WTC11 (cell line): ENCODE results near the gene ZFP42. TPM values are rescaled to one million over a fixed set of nuclear protein-coding genes. Genes with fewer than 3 reads are reported as not detected.

Experiments
- ATAC-seq: fragments of 200-7000 bp; cut with Tn5 transposase; 2 replicates; pipeline ENCODE4 v1.10.0; 2021; ENCODE audit warnings: mild to moderate bottlenecking, moderate library complexity
- Bru-seq: library from RNA; stranded (reverse); fragments of 400-500 nt; gene quantifications from one replicate; lab custom pipeline; 2021; lab: Mats Ljungman, UMichigan
- CTCF ChIA-PET: fragments of 300-600 bp; sonication (Branson Sonifier 250); formaldehyde crosslinking; loops from one replicate; lab custom pipeline; 2021; ENCODE audit warnings: antibody characterized with exemption; lab: Charles Lee
- POLR2A ChIA-PET: fragments of 350-600 bp; sonication (Branson Sonifier 250); formaldehyde crosslinking; loops from one replicate; lab custom pipeline; 2021; ENCODE audit warnings: antibody characterized with exemption; lab: Charles Lee
- DNase-seq: peaks from one replicate; pipeline ENCODE4 v3.0.0; 2021; ENCODE audit warnings: low spot score
- H3K27ac Mint-ChIP-seq: 2 replicates; pipeline ENCODE4 v1.8.0; 2021; ENCODE audit warnings: mixed read lengths
- H3K27me3 Mint-ChIP-seq: 2 replicates; pipeline ENCODE4 v1.8.0; 2021; ENCODE audit warnings: low read depth, mild to moderate bottlenecking, moderate library complexity, mixed read lengths
- H3K36me3 Mint-ChIP-seq: 2 replicates; pipeline ENCODE4 v1.8.0; 2021; ENCODE audit warnings: mixed read lengths
- H3K4me1 Mint-ChIP-seq: 2 replicates; pipeline ENCODE4 v1.8.0; 2022; ENCODE audit warnings: mixed read lengths
- H3K4me3 Mint-ChIP-seq: 2 replicates; pipeline ENCODE4 v1.8.0; 2021; ENCODE audit warnings: mild to moderate bottlenecking, moderate library complexity, mixed read lengths
- H3K9me3 Mint-ChIP-seq: 2 replicates; pipeline ENCODE4 v1.8.0; 2021; ENCODE audit warnings: mixed read lengths
- AFF4 ChIP-seq: sonication (generic); formaldehyde crosslinking; IDR thresholded peaks from 2 replicates; pipeline ENCODE4 v1.8.1; 2023; ENCODE audit warnings: mild to moderate bottlenecking, missing genetic modification reagents, borderline replicate concordance
- AR ChIP-seq: fragments of 250-450 bp; sonication (Bioruptor Pico); IDR thresholded peaks from 2 replicates; pipeline ENCODE4 v1.9.0; 2021; ENCODE audit warnings: mild to moderate bottlenecking
- E2F5 ChIP-seq: sonication (generic); formaldehyde crosslinking; IDR thresholded peaks from 2 replicates; pipeline ENCODE4 v1.8.1; 2022; ENCODE audit warnings: mild to moderate bottlenecking, moderate library complexity, missing genetic modification reagents
- ETV6 ChIP-seq: sonication (generic); formaldehyde crosslinking; IDR thresholded peaks from 2 replicates; pipeline ENCODE4 v1.8.1; 2022; ENCODE audit warnings: mild to moderate bottlenecking, missing genetic modification reagents
- FOXJ3 ChIP-seq: sonication (generic); formaldehyde crosslinking; IDR thresholded peaks from 2 replicates; pipeline ENCODE4 v1.9.0; 2021; ENCODE audit warnings: missing genetic modification reagents, mild to moderate bottlenecking, borderline replicate concordance
- FOXK1 ChIP-seq: sonication (generic); formaldehyde crosslinking; IDR thresholded peaks from 2 replicates; pipeline ENCODE4 v1.8.0; 2022; ENCODE audit warnings: mild to moderate bottlenecking, moderate library complexity, missing genetic modification reagents
- JUN ChIP-seq: sonication (generic); formaldehyde crosslinking; IDR thresholded peaks from 2 replicates; pipeline ENCODE4 v1.8.0; 2023; ENCODE audit warnings: mild to moderate bottlenecking, missing genetic modification reagents
- MAX ChIP-seq: sonication (generic); formaldehyde crosslinking; IDR thresholded peaks from 2 replicates; pipeline ENCODE4 v1.8.0; 2022; ENCODE audit warnings: mild to moderate bottlenecking, missing genetic modification reagents
- NFYB ChIP-seq: sonication (generic); formaldehyde crosslinking; conservative IDR thresholded peaks from 2 replicates; pipeline ENCODE4 v1.8.0; 2022; ENCODE audit warnings: low read depth, missing genetic modification reagents
- SMAD4 ChIP-seq: sonication (generic); formaldehyde crosslinking; IDR thresholded peaks from 2 replicates; pipeline ENCODE4 v1.8.0; 2022; ENCODE audit warnings: mild to moderate bottlenecking, missing genetic modification reagents
- SOX15 ChIP-seq: fragments of 250-450 bp; sonication (Bioruptor Pico); IDR thresholded peaks from 2 replicates; pipeline ENCODE4 v1.9.0; 2021; ENCODE audit warnings: mild to moderate bottlenecking
- SP1 ChIP-seq: sonication (generic); formaldehyde crosslinking; conservative IDR thresholded peaks from 2 replicates; pipeline ENCODE4 v1.8.1; 2022; ENCODE audit warnings: missing genetic modification reagents
- TEAD1 ChIP-seq: sonication (generic); formaldehyde crosslinking; IDR thresholded peaks from 2 replicates; pipeline ENCODE4 v1.8.0; 2022; ENCODE audit warnings: mild to moderate bottlenecking, missing genetic modification reagents
- TEAD4 ChIP-seq: sonication (generic); formaldehyde crosslinking; IDR thresholded peaks from 2 replicates; pipeline ENCODE4 v1.8.0; 2022; ENCODE audit warnings: mild to moderate bottlenecking, missing genetic modification reagents
- TP53 ChIP-seq: sonication (generic); formaldehyde crosslinking; IDR thresholded peaks from 2 replicates; pipeline ENCODE4 v1.8.1; 2023; ENCODE audit warnings: mild to moderate bottlenecking, missing genetic modification reagents
- USF2 ChIP-seq: sonication (generic); formaldehyde crosslinking; IDR thresholded peaks from 2 replicates; pipeline ENCODE4 v1.8.1; 2023; ENCODE audit warnings: mild to moderate bottlenecking, missing genetic modification reagents, moderate library complexity
- ZMAT4 ChIP-seq: fragments of 250-450 bp; sonication (Bioruptor Pico); IDR thresholded peaks from 2 replicates; pipeline ENCODE4 v1.9.0; 2021; ENCODE audit warnings: mild to moderate bottlenecking
- ZSCAN18 ChIP-seq: fragments of 250-450 bp; sonication (Bioruptor Pico); IDR thresholded peaks from 2 replicates; pipeline ENCODE4 v2.1.2; 2022; ENCODE audit warnings: mild to moderate bottlenecking, moderate library complexity
- long read RNA-seq, 3 experiments: library from RNA in 1 of 3; library from capped mRNA in 1 of 3; library from polyadenylated mRNA in 1 of 3; unstranded in 2 of 3; stranded (forward) in 1 of 3; transcript quantifications; one replicate each; pipeline ENCODE4 v2.0.0, GENCODE V29; 2021
- total RNA-seq: library from RNA; stranded (reverse); gene quantifications from 3 replicates; pipeline ENCODE4 v1.2.3, GENCODE V29; 2021

ZFP42 gene
- 120 to 128 TPM (median 122 TPM) in 3 replicates for total RNA-seq
- percentile 99 among the genes with signal in this experiment for Bru-seq, nascent RNA
- long read RNA-seq, experiment 1, transcript ZFP42-203 (1 exons, 2,338 nt) = minor isoform, 62 of 680 reads
- long read RNA-seq, experiment 1, transcript ZFP42-202 (3 exons, 2,480 nt) = major isoform, 192 of 680 reads
- long read RNA-seq, experiment 1, partial matches to known transcripts = 22 of 680 reads
- long read RNA-seq, experiment 1, other reads (novel, unspliced or antisense) = 404 of 680 reads
- long read RNA-seq, experiment 2, transcript ZFP42-202 (3 exons, 2,480 nt) = minor isoform, 31 of 215 reads
- long read RNA-seq, experiment 2, transcript ZFP42-203 (1 exons, 2,338 nt) = major isoform, 113 of 215 reads
- long read RNA-seq, experiment 2, partial matches to known transcripts = 13 of 215 reads
- long read RNA-seq, experiment 2, other reads (novel, unspliced or antisense) = 58 of 215 reads
- long read RNA-seq, experiment 3, transcript ZFP42-202 (3 exons, 2,480 nt) = major isoform, 25 of 65 reads
- long read RNA-seq, experiment 3, partial matches to known transcripts = 0 of 65 reads
- long read RNA-seq, experiment 3, other reads (novel, unspliced or antisense) = 38 of 65 reads

- peaks cover 42% of the 10 kb centered on the region for H3K4me1 Mint-ChIP-seq
- DNase-seq (peak; percentile 82), ATAC-seq (peak; percentile 89)
- H3K4me3 Mint-ChIP-seq = peak within 1 kb of the TSS; percentile 91
- H3K27ac Mint-ChIP-seq = peak within 1 kb of the TSS; percentile 98
- CTCF ChIA-PET = no interaction called here
- H3K36me3 Mint-ChIP-seq = peaks cover 47% of the 10 kb centered on the region
- POLR2A ChIA-PET = interaction anchor here (0.5 to 2.9 kb wide), 6 partner anchors 11 to 1073 kb away, joined by 3 to 14 read pairs (median 4); no protein-coding TSS in a partner anchor
- H3K9me3 Mint-ChIP-seq = peaks cover 1% of the 10 kb centered on the region
- no peaks in the 10 kb centered on the region; the same call in 1 of the 2 replicates for H3K27me3 Mint-ChIP-seq
- TF ChIP-seq AFF4 (CRISPR knock-in tag) (peak; percentile 21; the same call in 1 of the 2 replicates), FOXK1 (CRISPR knock-in tag) (peak; percentile 15; the same call in 1 of the 2 replicates), NFYB (CRISPR knock-in tag) (no peak; the same call in 1 of the 2 replicates), E2F5 (CRISPR knock-in tag) (peak; percentile 73; the same call in 1 of the 2 replicates), SP1 (CRISPR knock-in tag) (peak; percentile 81), USF2 (CRISPR knock-in tag) (peak; percentile 33; the same call in 1 of the 2 replicates), TP53 (CRISPR knock-in tag) (0 out of 2 replicates have a peak, but pooled peaks have one; percentile 26), FOXJ3 (CRISPR knock-in tag) (no peak), JUN (0 out of 2 replicates have a peak, but pooled peaks have one; percentile 48), ETV6 (CRISPR knock-in tag) (peak; percentile 55; the same call in 1 of the 2 replicates), ZMAT4 (CRISPR knock-in tag) (no peak), TEAD4 (CRISPR knock-in tag) (0 out of 2 replicates have a peak, but pooled peaks have one; percentile 73), TEAD1 (0 out of 2 replicates have a peak, but pooled peaks have one; percentile 12), AR (no peak), SOX15 (CRISPR knock-in tag) (no peak), SMAD4 (0 out of 2 replicates have a peak, but pooled peaks have one; percentile 55), MAX (peak; percentile 75; the same call in 1 of the 2 replicates), ZSCAN18 (no peak)
Observed at GRCh38 chr4:187995322-187996207, at the start of gene ZFP42. Gene ZFP42, plus strand, starts transcription at chr4:187995771. Its CDS starts 7,037 bp downstream, at chr4:188002808.
